IPS DF 6.9 (cell line): ENCODE results near the gene AMHR2.

Experiments
- DNase-seq: peaks from one replicate; pipeline ENCODE4 v3.0.0-alpha.2; 2013; ENCODE audit warnings: low read depth, low spot score
- H3K27ac ChIP-seq: one replicate; pipeline ENCODE4 v1.5.1; 2013; ENCODE audit warnings: low read length, control low read depth
- H3K27me3 ChIP-seq: 2 replicates; pipeline ENCODE4 v1.6.1; 2013; ENCODE audit warnings: mild to moderate bottlenecking, low read length; ENCODE audit not compliant: control insufficient read depth, insufficient read depth
- H3K36me3 ChIP-seq: 2 replicates; pipeline ENCODE4 v1.6.1; 2013; ENCODE audit warnings: low read length; ENCODE audit not compliant: control insufficient read depth, insufficient read depth
- H3K4me1 ChIP-seq: 2 replicates; pipeline ENCODE4 v1.6.1; 2013; ENCODE audit warnings: low read length; ENCODE audit not compliant: control insufficient read depth, insufficient read depth
- H3K4me3 ChIP-seq: 2 replicates; pipeline ENCODE4 v1.5.1; 2013; ENCODE audit warnings: mild to moderate bottlenecking, low read length
- H3K9me3 ChIP-seq: 2 replicates; pipeline ENCODE4 v1.6.1; 2013; ENCODE audit warnings: low read length, inconsistent platforms; ENCODE audit not compliant: control insufficient read depth, insufficient read depth
- WGBS: extraction: QIAGEN DNeasy Blood & Tissue Kit; methylation state at CpG from one replicate; pipeline ENCODE4 v1.1.7; 2013; ENCODE audit warnings: mixed read lengths, missing lambda C conversion rate; ENCODE audit not compliant: insufficient read length, insufficient coverage; 5-methylcytosine and 5-hydroxymethylcytosine counted together

Gene AMHR2

GRCh38 chr12:53480491-53481442, 57.1 kb downstream of the AMHR2 start:
- no peaks in the 10 kb centered on the region for H3K4me1 ChIP-seq
- H3K9me3 ChIP-seq, result no peaks in the 10 kb centered on the region
- peaks cover 34% of the 10 kb centered on the region; the same call in 1 of the 2 replicates for H3K36me3 ChIP-seq
- no peak for DNase-seq
- H3K27me3 ChIP-seq, result no peaks in the 10 kb centered on the region
- no peak overlapping the region for H3K27ac ChIP-seq
- H3K4me3 ChIP-seq, result no peak overlapping the region
- WGBS, result no CpG with 5 or more reads among the region's 12 CpGs
